Coronary artery (tissue), 2 donors: ENCODE measurements around the gene OXTR.

Source experiments
- DNase-seq: peaks from one replicate; pipeline ENCODE4 v3.0.0-alpha.2; 2017; ENCODE audit warnings: low spot score
- H3K27ac ChIP-seq, 2 donors: fragments of 200-600 bp; sonication (generic); one replicate each; pipeline ENCODE4 v1.5.1; 2016 to 2019
- H3K4me3 ChIP-seq: fragments of 200-600 bp; sonication (generic); 2 replicates; pipeline ENCODE4 v1.5.1; 2016; ENCODE audit warnings: mild to moderate bottlenecking, moderate library complexity
- TF ChIP-seq, protein P1 (sequence below): fragments of 200-600 bp; sonication (generic); IDR thresholded peaks from one replicate; pipeline ENCODE4 v1.5.1; 2019; ENCODE audit warnings: antibody characterized with exemption

OXTR gene

DNA sequence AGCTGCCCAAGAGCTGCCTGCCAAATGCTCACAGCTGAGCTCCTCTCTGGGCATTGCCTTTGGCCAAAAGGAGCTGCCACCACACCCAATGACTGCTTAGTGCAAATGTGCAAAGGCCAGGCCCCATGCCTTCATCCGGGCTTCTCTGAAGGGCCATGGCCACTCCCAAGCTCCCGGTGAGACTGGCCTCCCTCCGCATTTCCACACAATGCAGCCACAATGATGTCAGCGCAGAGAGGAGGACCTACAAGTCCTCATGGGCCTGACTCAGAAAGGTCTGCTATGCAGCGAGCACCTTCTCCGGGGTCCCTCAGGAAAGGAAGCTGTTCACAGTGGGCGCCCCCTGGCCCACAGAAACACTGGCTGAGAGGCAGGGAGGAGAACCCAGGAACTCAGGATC lies 12.7 kb downstream of the OXTR start:
- no peak for DNase-seq
- no peak overlapping the region for H3K4me3 ChIP-seq
- no peak overlapping the region for H3K27ac ChIP-seq
- TF ChIP-seq, protein P1, sequence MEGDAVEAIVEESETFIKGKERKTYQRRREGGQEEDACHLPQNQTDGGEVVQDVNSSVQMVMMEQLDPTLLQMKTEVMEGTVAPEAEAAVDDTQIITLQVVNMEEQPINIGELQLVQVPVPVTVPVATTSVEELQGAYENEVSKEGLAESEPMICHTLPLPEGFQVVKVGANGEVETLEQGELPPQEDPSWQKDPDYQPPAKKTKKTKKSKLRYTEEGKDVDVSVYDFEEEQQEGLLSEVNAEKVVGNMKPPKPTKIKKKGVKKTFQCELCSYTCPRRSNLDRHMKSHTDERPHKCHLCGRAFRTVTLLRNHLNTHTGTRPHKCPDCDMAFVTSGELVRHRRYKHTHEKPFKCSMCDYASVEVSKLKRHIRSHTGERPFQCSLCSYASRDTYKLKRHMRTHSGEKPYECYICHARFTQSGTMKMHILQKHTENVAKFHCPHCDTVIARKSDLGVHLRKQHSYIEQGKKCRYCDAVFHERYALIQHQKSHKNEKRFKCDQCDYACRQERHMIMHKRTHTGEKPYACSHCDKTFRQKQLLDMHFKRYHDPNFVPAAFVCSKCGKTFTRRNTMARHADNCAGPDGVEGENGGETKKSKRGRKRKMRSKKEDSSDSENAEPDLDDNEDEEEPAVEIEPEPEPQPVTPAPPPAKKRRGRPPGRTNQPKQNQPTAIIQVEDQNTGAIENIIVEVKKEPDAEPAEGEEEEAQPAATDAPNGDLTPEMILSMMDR: no peak

DNA sequence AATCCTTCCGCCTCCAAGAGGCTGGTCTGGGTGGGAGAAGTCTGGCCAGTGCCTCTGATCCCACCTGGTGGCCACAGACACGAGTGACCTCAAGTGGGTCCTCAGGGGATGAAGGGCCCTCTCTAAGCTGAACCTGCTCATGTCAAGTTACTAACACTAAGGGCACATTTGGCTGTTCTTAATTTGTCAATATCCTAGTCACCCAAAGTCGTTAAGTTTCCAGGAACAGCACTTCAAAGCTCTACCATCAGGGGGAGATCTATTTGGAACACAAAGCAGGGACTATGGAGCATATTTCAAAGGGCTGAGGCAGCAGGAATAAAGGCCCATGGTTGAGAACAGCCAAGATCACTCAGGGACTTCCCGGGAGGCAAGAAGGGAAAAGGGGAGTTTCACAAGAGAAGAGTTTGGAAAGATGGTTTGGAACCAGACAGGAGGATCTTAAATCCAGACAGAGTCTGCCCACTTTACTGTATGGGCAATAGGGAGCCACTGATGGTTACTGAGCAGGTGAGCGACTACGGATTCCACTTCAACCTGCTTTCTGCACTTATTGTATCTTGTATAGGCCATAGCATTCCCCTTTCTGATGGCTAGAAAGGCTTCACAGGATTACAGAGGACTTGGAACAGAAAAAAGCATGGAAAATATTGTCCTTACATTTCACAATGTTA lies 13.7 kb downstream of the OXTR start:
- TF ChIP-seq, protein P1: no peak
- Histone ChIP-seq H3K4me3 (no peak overlapping the region), H3K27ac (no peak overlapping the region)
- DNase-seq: no peak

DNA sequence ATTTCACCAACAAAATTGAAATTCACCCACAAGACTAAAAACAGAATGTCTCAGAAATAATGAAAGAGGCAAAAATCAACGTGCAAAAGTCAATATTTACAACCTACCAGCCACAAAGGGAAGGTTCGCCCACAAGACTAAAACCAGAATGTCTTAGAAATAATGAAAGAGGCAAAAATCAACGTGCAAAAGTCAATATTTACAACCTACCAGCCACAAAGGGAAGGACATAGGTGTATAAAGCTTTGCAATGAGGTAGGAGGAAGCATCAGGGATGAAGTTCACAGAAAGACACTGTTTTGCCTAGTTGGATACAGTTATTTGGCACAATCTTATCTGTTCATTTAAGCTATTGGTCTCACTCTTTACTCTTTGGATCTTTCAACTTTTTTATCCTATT lies 14.3 kb downstream of the OXTR start:
- no peak overlapping the region for H3K4me3 ChIP-seq
- no peak overlapping the region for H3K27ac ChIP-seq
- DNase-seq: no peak
- TF ChIP-seq, protein P1: no peak

DNA sequence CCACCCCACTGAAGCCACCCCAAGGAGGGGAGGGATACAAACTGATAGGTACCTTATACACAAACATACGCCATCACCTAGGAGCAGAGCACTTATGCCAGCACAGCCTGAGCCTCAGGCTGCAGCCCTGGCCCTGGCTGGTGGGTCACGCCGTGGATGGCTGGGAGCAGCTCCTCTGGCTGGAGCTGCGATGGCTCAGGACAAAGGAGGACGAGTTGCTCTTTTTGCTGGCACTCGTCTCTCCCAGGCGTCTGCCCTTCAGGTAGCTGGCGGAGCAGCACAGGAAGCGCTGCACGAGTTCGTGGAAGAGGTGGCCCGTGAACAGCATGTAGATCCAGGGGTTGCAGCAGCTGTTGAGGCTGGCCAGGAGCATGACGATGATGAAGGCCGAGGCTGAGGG lies 16.6 kb downstream of the OXTR start:
- DNase-seq: no peak
- H3K27ac ChIP-seq: no peak overlapping the region
- TF ChIP-seq, protein P1: no peak
- no peak overlapping the region for H3K4me3 ChIP-seq

DNA sequence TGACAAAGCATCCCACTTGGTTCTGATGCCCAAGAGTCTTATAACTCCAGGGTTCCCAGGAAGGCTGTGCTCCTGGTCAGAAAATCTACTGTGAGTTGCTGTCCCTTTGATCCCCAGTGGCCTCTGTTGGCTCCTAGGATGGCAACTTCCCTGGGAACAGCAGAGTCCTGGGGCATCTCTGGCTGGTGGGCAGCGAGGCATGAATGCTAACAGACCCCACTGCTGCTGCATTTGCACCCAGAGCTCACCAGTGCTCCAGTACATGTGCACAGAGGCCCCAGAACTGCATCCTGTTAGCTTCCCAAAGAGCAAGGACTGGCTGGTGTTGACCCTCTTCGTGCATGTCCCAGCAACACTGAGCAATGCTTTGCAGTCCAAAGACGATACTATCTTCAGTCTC lies 20.1 kb downstream of the OXTR start:
- Histone ChIP-seq H3K4me3 (no peak overlapping the region), H3K27ac (no peak overlapping the region)
- no peak for DNase-seq
- TF ChIP-seq, protein P1: no peak

DNA sequence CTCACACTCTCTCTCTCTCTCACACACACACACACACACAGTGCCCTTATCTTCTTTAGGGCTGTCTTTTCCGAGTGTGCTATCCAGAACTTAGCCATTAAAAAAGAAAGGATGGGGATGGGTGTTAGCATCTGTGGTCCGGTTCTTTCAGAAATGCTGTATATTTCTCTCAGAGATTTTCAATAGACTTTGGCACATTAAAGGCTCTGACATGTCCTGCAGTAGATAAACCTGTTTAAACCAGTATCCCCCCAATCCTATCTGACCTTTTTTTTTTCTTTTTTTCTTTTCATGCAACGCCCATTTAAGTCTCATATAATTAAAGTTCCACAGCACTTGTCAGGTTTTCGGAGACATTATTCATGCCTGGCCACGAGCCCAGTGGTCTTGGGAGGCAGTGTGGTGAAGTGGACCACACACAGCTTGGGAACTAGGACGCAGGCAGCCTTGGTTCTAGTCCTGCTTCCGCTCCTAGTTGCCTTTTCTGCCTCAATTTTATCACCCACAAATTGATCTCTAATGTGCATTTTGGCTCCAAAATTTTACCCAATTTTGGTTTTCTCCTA lies 22.6 kb downstream of the OXTR start:
- DNase-seq: no peak
- H3K4me3 ChIP-seq: no peak overlapping the region
- TF ChIP-seq, protein P1: no peak
- H3K27ac ChIP-seq: no peak overlapping the region
